DOHH2 (cell line): ENCODE data around the gene DERL3.

Source experiments
- H3F3A ChIP-seq: fragments of 200-600 bp; sonication (generic), shearing (Covaris generic); 2 replicates; pipeline ENCODE4 v1.6.0; 2016; ENCODE audit warnings: antibody characterized with exemption, mild to moderate bottlenecking; ENCODE audit not compliant: control insufficient read depth, insufficient read depth
- H3K27ac ChIP-seq: fragments of 200-600 bp; sonication (generic); 2 replicates; pipeline ENCODE4 v1.5.1; 2014; ENCODE audit warnings: low read depth, mild to moderate bottlenecking, low read length, moderate library complexity
- H3K27me3 ChIP-seq: fragments of 200-600 bp; sonication (generic); 2 replicates; pipeline ENCODE4 v1.6.1; 2014; ENCODE audit warnings: mild to moderate bottlenecking, low read length, mixed read lengths; ENCODE audit not compliant: control insufficient read depth
- H3K36me3 ChIP-seq: fragments of 200-600 bp; sonication (generic); 2 replicates; pipeline ENCODE4 v1.6.1; 2014; ENCODE audit warnings: mild to moderate bottlenecking, low read length, moderate library complexity, mixed read lengths; ENCODE audit not compliant: control insufficient read depth
- H3K4me1 ChIP-seq: fragments of 200-600 bp; sonication (generic); 2 replicates; pipeline ENCODE4 v1.6.1; 2014; ENCODE audit warnings: mild to moderate bottlenecking, low read length, mixed read lengths; ENCODE audit not compliant: control insufficient read depth
- H3K4me2 ChIP-seq: fragments of 200-600 bp; sonication (generic); 2 replicates; pipeline ENCODE4 v1.6.0; 2014; ENCODE audit warnings: mild to moderate bottlenecking, low read length, moderate library complexity
- H3K4me3 ChIP-seq: fragments of 200-600 bp; sonication (generic); 2 replicates; pipeline ENCODE4 v1.5.1; 2014; ENCODE audit warnings: mild to moderate bottlenecking, low read length, mixed read lengths
- H3K79me2 ChIP-seq: fragments of 200-600 bp; sonication (generic); 2 replicates; pipeline ENCODE4 v1.6.1; 2014; ENCODE audit warnings: mild to moderate bottlenecking, low read length, mixed read lengths; ENCODE audit not compliant: control insufficient read depth
- H3K9me2 ChIP-seq: fragments of 200-600 bp; sonication (generic); replicated peaks from 2 replicates; pipeline ENCODE4 v1.6.1; 2014; ENCODE audit warnings: mild to moderate bottlenecking, low read length, mixed read lengths; ENCODE audit not compliant: control insufficient read depth
- H3K9me3 ChIP-seq: fragments of 200-600 bp; sonication (generic); 2 replicates; pipeline ENCODE4 v1.6.1; 2014; ENCODE audit warnings: antibody characterized with exemption, low read length, mixed read lengths; ENCODE audit not compliant: control insufficient read depth, insufficient read depth
- H4K20me1 ChIP-seq: fragments of 200-600 bp; sonication (generic); 2 replicates; pipeline ENCODE4 v1.6.0; 2014; ENCODE audit warnings: low read depth, mild to moderate bottlenecking, antibody characterized with exemption, low read length, moderate library complexity; ENCODE audit not compliant: control insufficient read depth, insufficient read depth
- CTCF ChIP-seq: fragments of 200-600 bp; sonication (generic); IDR thresholded peaks from one replicate; pipeline ENCODE4 v1.5.1; 2014; ENCODE audit warnings: antibody characterized with exemption, mild to moderate bottlenecking, low read depth, low read length; ENCODE audit not compliant: poor library complexity, severe bottlenecking
- EZH2phosphoT487 ChIP-seq: fragments of 200-600 bp; sonication (generic); IDR thresholded peaks from 2 replicates; pipeline ENCODE4 v1.6.1; 2017; ENCODE audit warnings: borderline replicate concordance, mild to moderate bottlenecking, antibody characterized with exemption, low read length, moderate library complexity, mixed read lengths

The DERL3 gene

GRCh38 chr22:23856721-23857605, 18.2 kb upstream of the DERL3 start:
- Histone ChIP-seq H3K4me1 (peaks cover 28% of the 10 kb centered on the region), H3K9me2 (no peaks in the 10 kb centered on the region), H3K4me3 (peak overlapping the region; percentile 81), H3K36me3 (no peaks in the 10 kb centered on the region), H3F3A (peaks cover 6% of the 10 kb centered on the region; the same call in 1 of the 2 replicates), H3K27me3 (no peaks in the 10 kb centered on the region), H3K9me3 (no peaks in the 10 kb centered on the region), H3K79me2 (peaks cover 14% of the 10 kb centered on the region), H3K4me2 (peak overlapping the region; percentile 72), H3K27ac (peak overlapping the region; percentile 82), H4K20me1 (no peaks in the 10 kb centered on the region)
- no peak for TF ChIP-seq CTCF
- no peak for TF ChIP-seq EZH2phosphoT487

- no peaks in the 10 kb centered on the region for H3K79me2 ChIP-seq
- H3K27me3 ChIP-seq = no peaks in the 10 kb centered on the region
- H3K9me2 ChIP-seq = no peaks in the 10 kb centered on the region
- H3K4me2 ChIP-seq = peak overlapping the region; percentile 28
- H3K4me3 ChIP-seq = no peak overlapping the region
- TF ChIP-seq CTCF = no peak
- no peak for TF ChIP-seq EZH2phosphoT487
- H4K20me1 ChIP-seq = no peaks in the 10 kb centered on the region
- no peaks in the 10 kb centered on the region for H3K36me3 ChIP-seq
- peaks cover 32% of the 10 kb centered on the region for H3F3A ChIP-seq
- H3K9me3 ChIP-seq = no peaks in the 10 kb centered on the region
- no peak overlapping the region for H3K27ac ChIP-seq
- peaks cover 65% of the 10 kb centered on the region for H3K4me1 ChIP-seq
Measured at GRCh38 chr22:23850136-23850611, 11.4 kb upstream of the DERL3 start.

GRCh38 chr22:23849009-23850006, 10.5 kb upstream of the DERL3 start:
- H4K20me1 ChIP-seq = no peaks in the 10 kb centered on the region
- H3K4me2 ChIP-seq = peak overlapping the region; percentile 69
- peak; percentile 93 for TF ChIP-seq CTCF
- TF ChIP-seq EZH2phosphoT487 = no peak
- peaks cover 36% of the 10 kb centered on the region for H3F3A ChIP-seq
- no peaks in the 10 kb centered on the region for H3K9me3 ChIP-seq
- no peaks in the 10 kb centered on the region for H3K79me2 ChIP-seq
- no peaks in the 10 kb centered on the region for H3K27me3 ChIP-seq
- peak overlapping the region; percentile 53 for H3K4me3 ChIP-seq
- H3K4me1 ChIP-seq = peaks cover 74% of the 10 kb centered on the region
- H3K27ac ChIP-seq = peak overlapping the region; percentile 90
- no peaks in the 10 kb centered on the region for H3K9me2 ChIP-seq
- no peaks in the 10 kb centered on the region for H3K36me3 ChIP-seq
